HEK293 (cell line): ENCODE results near the gene CHST2.

Experiments used
- CTCF ChIP-seq: fragments of 450-650 bp; formaldehyde crosslinking; IDR thresholded peaks from 2 replicates; pipeline ENCODE4 v1.5.1; 2016; ENCODE audit warnings: missing biosample characterization, missing genetic modification characterization
- KLF1 ChIP-seq: fragments of 450-650 bp; formaldehyde crosslinking; IDR thresholded peaks from 2 replicates; pipeline ENCODE4 v1.5.1; 2016; ENCODE audit warnings: missing biosample characterization, missing genetic modification characterization
- PATZ1 ChIP-seq: fragments of 450-650 bp; formaldehyde crosslinking; IDR thresholded peaks from 2 replicates; pipeline ENCODE4 v1.5.1; 2016; ENCODE audit warnings: missing biosample characterization, missing genetic modification characterization
- ZBTB10 ChIP-seq: fragments of 450-650 bp; formaldehyde crosslinking; IDR thresholded peaks from 2 replicates; pipeline ENCODE4 v1.5.1; 2016; ENCODE audit warnings: missing biosample characterization, missing genetic modification characterization
- ZNF140 ChIP-seq: fragments of 450-650 bp; formaldehyde crosslinking; IDR thresholded peaks from 2 replicates; pipeline ENCODE4 v1.5.1; 2016; ENCODE audit warnings: missing biosample characterization, missing genetic modification characterization
- ZNF184 ChIP-seq: fragments of 450-650 bp; IDR thresholded peaks from 2 replicates; pipeline ENCODE4 v1.5.1; 2018; ENCODE audit warnings: missing biosample characterization, mild to moderate bottlenecking, missing genetic modification characterization
- ZNF19 ChIP-seq: fragments of 450-650 bp; formaldehyde crosslinking; IDR thresholded peaks from 2 replicates; pipeline ENCODE4; 2016; ENCODE audit warnings: missing biosample characterization, missing genetic modification characterization, low read depth
- ZNF2 ChIP-seq: fragments of 450-650 bp; formaldehyde crosslinking; IDR thresholded peaks from 2 replicates; pipeline ENCODE4 v1.5.1; 2016; ENCODE audit warnings: missing biosample characterization, missing genetic modification characterization
- ZNF416 ChIP-seq: fragments of 450-650 bp; formaldehyde crosslinking; IDR thresholded peaks from 2 replicates; pipeline ENCODE4 v1.5.1; 2016; ENCODE audit warnings: missing biosample characterization, missing genetic modification characterization
- ZNF585B ChIP-seq: fragments of 450-650 bp; formaldehyde crosslinking; IDR thresholded peaks from 2 replicates; pipeline ENCODE4 v1.5.1; 2016; ENCODE audit warnings: missing biosample characterization, missing genetic modification characterization

GRCh38 chr3:143137435-143138036 is 18.0 kb downstream of the CHST2 start:
- TF ChIP-seq ZBTB10 (tag by site-specific recombination) (no peak), ZNF416 (tag by site-specific recombination) (no peak), PATZ1 (tag by site-specific recombination) (no peak), ZNF585B (tag by site-specific recombination) (no peak), CTCF (tag by site-specific recombination) (no peak), ZNF19 (no peak), ZNF140 (no peak), KLF1 (tag by site-specific recombination) (no peak), ZNF184 (tag by site-specific recombination) (no peak), ZNF2 (tag by site-specific recombination) (no peak)
